HepG2 (cell line): ENCODE measurements around the gene ATP8A1. TPM values are rescaled to one million over a fixed set of nuclear protein-coding genes. Genes with fewer than 3 reads are reported as not detected.

Experiments
- ATAC-seq: fragments of 200-7000 bp; cut with Tn5 transposase; 3 replicates; pipeline ENCODE4 v1.9.1; 2020; ENCODE audit warnings: mild to moderate bottlenecking, moderate library complexity
- BruUV-seq: library from RNA; stranded (reverse); fragments of 400-500 nt; replicated peaks from 2 replicates; lab custom pipeline; 2021; lab: Mats Ljungman, UMichigan
- CTCF ChIA-PET: fragments of 300-600 bp; formaldehyde crosslinking; extraction: SDS; loops from one replicate; lab custom pipeline; 2021; ENCODE audit warnings: low total read pairs, inconsistent platforms, low intra/inter-chr PET ratio; lab: Yijun Ruan, JAX
- POLR2A ChIA-PET: fragments of 350-600 bp; sonication (Branson Sonifier 250); formaldehyde crosslinking; loops from one replicate; lab custom pipeline; 2020; ENCODE audit warnings: antibody characterized with exemption, inconsistent platforms; lab: Yijun Ruan, JAX
- DNase-seq: peaks from one replicate; pipeline ENCODE4 v3.0.0-alpha.2; 2015; ENCODE audit warnings: low spot score
- FAIRE-seq: peaks from 3 replicates; lab custom pipeline; 2011; peaks lifted over from hg19 to GRCh38; lab: Jason Lieb, UNC
- H2AFZ ChIP-seq: one replicate; pipeline ENCODE4 v1.6.1; 2011; ENCODE audit warnings: low read length, inconsistent platforms
- H3K27ac ChIP-seq: fragments of 300-600 bp; 3 replicates; pipeline ENCODE4 v1.8.0; 2011; ENCODE audit warnings: mixed run types, mild to moderate bottlenecking, mixed read lengths, low read length, inconsistent platforms; ENCODE audit not compliant: insufficient read depth; ENCODE audit errors: extremely low read length
- H3K27me3 ChIP-seq, 2 experiments: fragments of 200-600 bp in 1 of 2; 2 replicates in 1 of 2; 3 replicates in 1 of 2; pipeline versions ENCODE4 v1.6.0 to v1.8.0; 2011; ENCODE audit warnings: low read length in 2 of 2, mild to moderate bottlenecking in 2 of 2, moderate library complexity in 2 of 2, inconsistent platforms in 1 of 2; ENCODE audit not compliant: insufficient read depth in 2 of 2, control insufficient read depth in 1 of 2
- H3K36me3 ChIP-seq, 2 experiments: fragments of 200-600 bp in 1 of 2; replicated peaks in 1 of 2; 2 replicates in 1 of 2; 3 replicates in 1 of 2; pipeline versions ENCODE4 v1.5.1 to v1.8.0; 2011; ENCODE audit warnings: low read length in 2 of 2, inconsistent platforms in 1 of 2; ENCODE audit not compliant: insufficient read depth in 2 of 2, control insufficient read depth in 1 of 2
- H3K4me1 ChIP-seq: 2 replicates; pipeline ENCODE4 v1.5.1; 2012; ENCODE audit warnings: low read length, inconsistent platforms; ENCODE audit not compliant: insufficient read depth
- H3K4me2 ChIP-seq: 2 replicates; pipeline ENCODE4 v1.6.0; 2011; ENCODE audit warnings: low read depth, low read length, inconsistent platforms
- H3K4me3 ChIP-seq, 3 experiments: fragments of 200-600 bp in 1 of 3; sonication (generic), shearing (Covaris generic) in 1 of 3; replicated peaks in 1 of 3; 2 replicates each; pipeline ENCODE4 v1.5.1; 2011 to 2016; ENCODE audit warnings: low read length in 3 of 3, inconsistent platforms in 2 of 3, low read depth in 2 of 3, mild to moderate bottlenecking in 2 of 3, control low read depth in 1 of 3, mixed read lengths in 1 of 3; ENCODE audit not compliant: insufficient read depth in 1 of 3
- H3K79me2 ChIP-seq: one replicate; pipeline ENCODE4 v1.6.1; 2011; ENCODE audit warnings: low read length, inconsistent platforms; ENCODE audit not compliant: insufficient read depth
- H3K9ac ChIP-seq: 2 replicates; pipeline ENCODE4 v1.6.0; 2011; ENCODE audit warnings: mild to moderate bottlenecking, low read depth, low read length, inconsistent platforms; ENCODE audit not compliant: insufficient read depth
- H3K9me3 ChIP-seq: 2 replicates; pipeline ENCODE4 v1.5.1; 2012; ENCODE audit warnings: mild to moderate bottlenecking, low read length
- H4K20me1 ChIP-seq: 2 replicates; pipeline ENCODE4 v1.6.0; 2011; ENCODE audit warnings: inconsistent platforms, mild to moderate bottlenecking, low read length, moderate library complexity; ENCODE audit not compliant: insufficient read depth
- CREB3 ChIP-seq: sonication (generic); formaldehyde crosslinking; IDR thresholded peaks from 2 replicates; pipeline ENCODE4 v1.5.0; 2020; ENCODE audit warnings: missing genetic modification reagents
- FOXJ3 ChIP-seq: sonication (generic); formaldehyde crosslinking; IDR thresholded peaks from 2 replicates; pipeline ENCODE4 v1.4.0; 2020; ENCODE audit warnings: missing genetic modification reagents, mild to moderate bottlenecking, borderline replicate concordance
- ISL2 ChIP-seq: sonication (generic); formaldehyde crosslinking; IDR thresholded peaks from 2 replicates; pipeline ENCODE4 v1.5.0; 2020; ENCODE audit warnings: missing genetic modification reagents
- MBNL3 ChIP-seq: fragments of 250-450 bp; sonication (Bioruptor Pico); conservative IDR thresholded peaks from 2 replicates; pipeline ENCODE4 v1.8.0; 2022; ENCODE audit warnings: mild to moderate bottlenecking, inconsistent platforms
- MEIS2 ChIP-seq: sonication (generic); formaldehyde crosslinking; IDR thresholded peaks from 2 replicates; pipeline ENCODE4 v1.9.0; 2021; ENCODE audit warnings: mild to moderate bottlenecking, missing genetic modification reagents
- MIER3 ChIP-seq: IDR thresholded peaks from 2 replicates; pipeline ENCODE4 v1.6.1; 2016; ENCODE audit warnings: missing compliant biosample characterization, borderline replicate concordance
- SMYD3 ChIP-seq: sonication (generic); formaldehyde crosslinking; IDR thresholded peaks from 2 replicates; pipeline ENCODE4 v1.8.1; 2023; ENCODE audit warnings: mild to moderate bottlenecking, missing genetic modification reagents
- SNAI1 ChIP-seq: sonication (generic); formaldehyde crosslinking; IDR thresholded peaks from 2 replicates; pipeline ENCODE4 v1.5.0; 2020; ENCODE audit warnings: mild to moderate bottlenecking, missing genetic modification reagents, borderline replicate concordance
- THAP7 ChIP-seq: sonication (generic); formaldehyde crosslinking; IDR thresholded peaks from 2 replicates; pipeline ENCODE4 v1.8.1; 2023; ENCODE audit warnings: mild to moderate bottlenecking, missing genetic modification reagents
- TSC22D2 ChIP-seq: sonication (generic); formaldehyde crosslinking; IDR thresholded peaks from 2 replicates; pipeline ENCODE4 v1.5.1; 2020; ENCODE audit warnings: missing genetic modification reagents, mild to moderate bottlenecking, borderline replicate concordance
- ZIK1 ChIP-seq: sonication (generic); formaldehyde crosslinking; IDR thresholded peaks from 2 replicates; pipeline ENCODE4 v1.5.0; 2020; ENCODE audit warnings: mild to moderate bottlenecking, low read depth, missing genetic modification reagents, borderline replicate concordance
- ZMAT5 ChIP-seq: sonication (generic); formaldehyde crosslinking; IDR thresholded peaks from 2 replicates; pipeline ENCODE4 v1.5.0; 2020; ENCODE audit warnings: mild to moderate bottlenecking, low read depth, missing genetic modification reagents, borderline replicate concordance
- ZNF138 ChIP-seq: sonication (generic); formaldehyde crosslinking; IDR thresholded peaks from 2 replicates; pipeline ENCODE4 v1.5.0; 2020; ENCODE audit warnings: mild to moderate bottlenecking, low read depth, missing genetic modification reagents
- ZNF781 ChIP-seq: sonication (generic); formaldehyde crosslinking; IDR thresholded peaks from 2 replicates; pipeline ENCODE4 v1.5.1; 2020; ENCODE audit warnings: borderline replicate concordance, mild to moderate bottlenecking, missing genetic modification reagents; ENCODE audit errors: not compliant biosample characterization
- ZNF841 ChIP-seq: sonication (generic); formaldehyde crosslinking; IDR thresholded peaks from 2 replicates; pipeline ENCODE4 v1.8.1; 2023; ENCODE audit warnings: missing genetic modification reagents, borderline replicate concordance
- ZNF883 ChIP-seq: sonication (generic); formaldehyde crosslinking; IDR thresholded peaks from 2 replicates; pipeline ENCODE4 v1.5.1; 2020; ENCODE audit warnings: mild to moderate bottlenecking, missing genetic modification reagents; ENCODE audit errors: not compliant biosample characterization
- WGBS: methylation state at CpG from one replicate; pipeline ENCODE4 v1.1.6; 2017; ENCODE audit warnings: low lambda C conversion rate; 5-methylcytosine and 5-hydroxymethylcytosine counted together
- in situ Hi-C: cut with HindIII; loops from 2 replicates; pipeline ENCODE4 v1.10.0; 2017; ENCODE audit warnings: low pct_unique_long_range_greater_than_20kb; ENCODE audit not compliant: extremely low pct_ligation_motif_present
- intact Hi-C: fragments of 100-400 bp; cut with micrococcal nuclease; formaldehyde crosslinking; loops from one replicate; pipeline ENCODE4 v1.10.0; 2022; ENCODE audit not compliant: unreplicated experiment
- polyA plus RNA-seq, 8 experiments: library from polyadenylated mRNA; depleted of rRNA in 3 of 8; stranded (reverse) in 7 of 8; unstranded in 1 of 8; fragments of >200 nt; fragmentation: Illumina TruSeq in 4 of 8; extraction: Trizol in 4 of 8; gene quantifications; 2 replicates each; pipeline versions ENCODE4 v1.2.1 to v1.2.3, GENCODE V29; 2011 to 2016; ENCODE audit warnings: low read depth in 4 of 8, missing spikeins in 1 of 8, mixed read lengths in 1 of 8; ENCODE audit not compliant: insufficient read depth in 1 of 8
- total RNA-seq, 5 experiments: library from RNA; depleted of rRNA; stranded (reverse); fragments of >200 nt; fragmentation: Illumina TruSeq; extraction: Trizol; gene quantifications; 2 replicates each; pipeline ENCODE4 v1.2.3, GENCODE V29; 2016; ENCODE audit warnings: low read depth in 1 of 5

The ATP8A1 gene
- total and polyA plus RNA-seq, 2 of the 13 experiments (the other 11 are each of a cell fraction or from before 2014, with no cell fraction given): 1.7 to 6.2 TPM

GRCh38 chr4:42605264-42605663 lies 51.6 kb downstream of the ATP8A1 start:
- ChIA-PET CTCF (no interaction called here), POLR2A (no interaction called here)
- Histone ChIP-seq H3K79me2 (no peaks in the 10 kb centered on the region), H3K9me3 (no peaks in the 10 kb centered on the region), H3K36me3 (no peaks in the 10 kb centered on the region), H3K4me1 (no peaks in the 10 kb centered on the region), H3K4me2 (no peak overlapping the region), H4K20me1 (no peaks in the 10 kb centered on the region), H3K4me3 (no peak overlapping the region), H2AFZ (no peak overlapping the region), H3K27ac (no peak overlapping the region), H3K27me3 (no peaks in the 10 kb centered on the region), H3K9ac (no peak overlapping the region)
- TF ChIP-seq ZNF841 (CRISPR knock-in tag) (no peak), ZMAT5 (no peak), ZNF883 (CRISPR knock-in tag) (no peak), SNAI1 (CRISPR knock-in tag) (no peak), THAP7 (CRISPR knock-in tag) (no peak), TSC22D2 (CRISPR knock-in tag) (no peak), ISL2 (CRISPR knock-in tag) (no peak), ZNF138 (CRISPR knock-in tag) (no peak), CREB3 (CRISPR knock-in tag) (no peak), FOXJ3 (CRISPR knock-in tag) (no peak), SMYD3 (no peak), MEIS2 (CRISPR knock-in tag) (no peak), MIER3 (CRISPR knock-in tag) (no peak), ZNF781 (CRISPR knock-in tag) (no peak), MBNL3 (CRISPR knock-in tag) (no peak), ZIK1 (CRISPR knock-in tag) (no peak)
- FAIRE-seq (no peak), ATAC-seq (no peak), DNase-seq (no peak)
- WGBS: 86% methylated on average over 5 of the region's 5 CpGs
- in situ Hi-C loops: no loop called here
- intact Hi-C loops: no loop called here
- no TSS peak for BruUV-seq
